ENCODE measurements around the gene MRM1.

Gene MRM1

GRCh38 chr17:36632916-36633771 lies 31.8 kb downstream of the MRM1 start:
- DNase-seq = no peak

GRCh38 chr17:36640346-36640745 lies 39.0 kb downstream of the MRM1 start:
- no peak for DNase-seq

- no peak for DNase-seq
Observed at GRCh38 chr17:36640836-36641235, 39.5 kb downstream of the MRM1 start.

GRCh38 chr17:36641331-36641876 lies 40.0 kb downstream of the MRM1 start:
- no peak for DNase-seq

GRCh38 chr17:36641877-36642845 lies 40.8 kb downstream of the MRM1 start:
- DNase-seq = no peak

- no peak for DNase-seq
Observed at GRCh38 chr17:36643086-36643685, 41.8 kb downstream of the MRM1 start.

- DNase-seq = no peak
Observed at GRCh38 chr17:36645422-36645821, 44.0 kb downstream of the MRM1 start.

- no peak for DNase-seq
Observed at GRCh38 chr17:36647636-36648035, 46.3 kb downstream of the MRM1 start.

- no peak for DNase-seq
Observed at GRCh38 chr17:36650096-36650775, 48.9 kb downstream of the MRM1 start.

GRCh38 chr17:36653374-36653773 lies 52.0 kb downstream of the MRM1 start:
- DNase-seq = no peak

GRCh38 chr17:36653856-36654255 lies 52.5 kb downstream of the MRM1 start:
- DNase-seq = no peak

- DNase-seq = no peak
Observed at GRCh38 chr17:36655726-36656125, 54.3 kb downstream of the MRM1 start.

- DNase-seq = no peak
Observed at GRCh38 chr17:36657390-36657762, 56.0 kb downstream of the MRM1 start.

GRCh38 chr17:36657763-36658490 lies 56.5 kb downstream of the MRM1 start:
- DNase-seq = no peak

Measured in NK-92 treated with Interleukin-12 subunit alpha and Interleukin-12 subunit beta, amount 100 ng/mL, for 24 hours (cell line).